ENCODE measurements around the gene PMVK.

Gene PMVK

DNA sequence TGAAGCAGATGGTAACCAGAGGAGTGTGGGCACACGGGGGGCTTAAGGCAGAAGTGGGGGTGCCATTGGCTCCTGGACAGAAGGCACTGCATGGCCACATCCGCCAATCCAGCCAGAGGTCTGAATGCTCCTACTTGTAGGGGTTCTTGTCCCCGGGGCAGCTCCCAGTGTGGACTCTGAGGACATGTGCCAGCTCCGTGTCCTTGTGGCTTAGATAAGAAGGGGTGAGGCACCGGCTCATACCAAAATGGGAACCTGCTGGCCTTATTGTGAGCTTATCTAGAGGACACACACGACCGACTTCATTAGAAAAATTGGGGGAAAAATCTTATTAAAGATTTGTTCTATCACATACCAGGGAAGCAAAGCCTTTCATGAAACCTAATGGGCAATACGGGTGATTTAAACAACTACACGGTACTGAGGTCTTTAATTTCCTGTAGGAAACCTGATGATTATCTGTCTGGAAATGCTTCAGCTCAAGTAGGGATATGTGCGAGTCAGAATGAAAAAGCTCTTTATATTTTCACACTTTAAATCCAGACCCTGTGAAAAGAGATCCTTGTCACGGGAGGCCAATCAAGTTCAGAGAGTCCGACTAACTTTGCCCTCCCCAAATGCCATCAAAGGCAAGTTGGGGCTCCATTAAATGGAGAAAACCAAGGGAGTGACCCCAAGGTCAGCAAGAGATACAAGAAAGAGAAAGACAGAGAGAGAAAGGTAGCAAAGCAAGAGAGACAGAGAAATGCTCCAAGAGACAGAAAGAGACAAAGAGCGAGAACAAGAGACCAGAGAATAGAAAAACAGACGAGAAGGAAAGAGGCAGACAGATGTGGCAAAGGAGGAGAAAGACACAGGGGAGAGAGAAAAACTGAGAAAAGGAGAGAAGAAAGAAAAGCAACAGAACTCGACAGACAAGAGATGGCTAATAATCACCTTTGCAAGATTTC, 52.3 kb downstream of the PMVK start:
- Histone ChIP-seq H3K27ac (ENCODE audit: low read depth, low read length) (no peak overlapping the region), H3K4me3 (ENCODE audit: low read depth in 1 of 5, low read length in 5 of 5) (no peak overlapping the region), H3K27me3 (ENCODE audit: control insufficient read depth in 5 of 5, insufficient read depth in 4 of 5, low read length in 5 of 5) (peaks cover 0 to 6% (median 0%) of the 10 kb centered on the region in 5 donors), H3K9ac (ENCODE audit: low read length in 5 of 5) (no peak overlapping the region), H3K4me1 (ENCODE audit: control insufficient read depth in 5 of 5, insufficient read depth in 5 of 5, low read length in 5 of 5) (peaks cover 0 to 11% (median 0%) of the 10 kb centered on the region in 5 donors), H3K36me3 (ENCODE audit: control insufficient read depth in 5 of 5, insufficient read depth in 5 of 5, low read length in 5 of 5) (no peaks in the 10 kb centered on the region), H3K9me3 (ENCODE audit: control insufficient read depth in 5 of 5, low read length in 5 of 5) (no peaks in the 10 kb centered on the region)

GRCh38 chr1:154881820-154882535, 54.5 kb downstream of the PMVK start:
- Histone ChIP-seq H3K27me3 (ENCODE audit: control insufficient read depth in 5 of 5, insufficient read depth in 4 of 5, low read length in 5 of 5) (peaks cover 0 to under 1% (median 0%) of the 10 kb centered on the region in 5 donors), H3K4me3 (ENCODE audit: low read depth in 1 of 5, low read length in 5 of 5) (no peak overlapping the region), H3K9me3 (ENCODE audit: control insufficient read depth in 5 of 5, low read length in 5 of 5) (no peaks in the 10 kb centered on the region), H3K9ac (ENCODE audit: low read length in 5 of 5) (no peak overlapping the region), H3K27ac (ENCODE audit: low read depth, low read length) (no peak overlapping the region), H3K36me3 (ENCODE audit: control insufficient read depth in 5 of 5, insufficient read depth in 5 of 5, low read length in 5 of 5) (no peaks in the 10 kb centered on the region), H3K4me1 (ENCODE audit: control insufficient read depth in 5 of 5, insufficient read depth in 5 of 5, low read length in 5 of 5) (peaks cover 0 to 11% (median 0%) of the 10 kb centered on the region in 5 donors)

GRCh38 chr1:154880671-154881070, 55.8 kb downstream of the PMVK start:
- peaks cover 0 to 11% (median 2%) of the 10 kb centered on the region in 5 donors for H3K4me1 ChIP-seq (ENCODE audit: control insufficient read depth in 5 of 5, insufficient read depth in 5 of 5, low read length in 5 of 5)
- H3K27ac ChIP-seq (ENCODE audit: low read depth, low read length): no peak overlapping the region
- no peaks in the 10 kb centered on the region for H3K27me3 ChIP-seq (ENCODE audit: control insufficient read depth in 5 of 5, insufficient read depth in 4 of 5, low read length in 5 of 5)
- no peaks in the 10 kb centered on the region for H3K36me3 ChIP-seq (ENCODE audit: control insufficient read depth in 5 of 5, insufficient read depth in 5 of 5, low read length in 5 of 5)
- H3K9me3 ChIP-seq (ENCODE audit: control insufficient read depth in 5 of 5, low read length in 5 of 5): no peaks in the 10 kb centered on the region
- no peak overlapping the region for H3K9ac ChIP-seq (ENCODE audit: low read length in 5 of 5)
- no peak overlapping the region for H3K4me3 ChIP-seq (ENCODE audit: low read depth in 1 of 5, low read length in 5 of 5)

GRCh38 chr1:154879038-154879421, 57.5 kb downstream of the PMVK start:
- H3K36me3 ChIP-seq (ENCODE audit: control insufficient read depth in 5 of 5, insufficient read depth in 5 of 5, low read length in 5 of 5): no peaks in the 10 kb centered on the region
- no peak overlapping the region for H3K9ac ChIP-seq (ENCODE audit: low read length in 5 of 5)
- peaks cover 0 to 6% (median 0%) of the 10 kb centered on the region in 5 donors for H3K4me1 ChIP-seq (ENCODE audit: control insufficient read depth in 5 of 5, insufficient read depth in 5 of 5, low read length in 5 of 5)
- no peak overlapping the region for H3K4me3 ChIP-seq (ENCODE audit: low read depth in 1 of 5, low read length in 5 of 5)
- no peak overlapping the region for H3K27ac ChIP-seq (ENCODE audit: low read depth, low read length)
- H3K27me3 ChIP-seq (ENCODE audit: control insufficient read depth in 5 of 5, insufficient read depth in 4 of 5, low read length in 5 of 5): peaks cover 0 to 2% (median 0%) of the 10 kb centered on the region in 5 donors
- H3K9me3 ChIP-seq (ENCODE audit: control insufficient read depth in 5 of 5, low read length in 5 of 5): no peaks in the 10 kb centered on the region

DNA sequence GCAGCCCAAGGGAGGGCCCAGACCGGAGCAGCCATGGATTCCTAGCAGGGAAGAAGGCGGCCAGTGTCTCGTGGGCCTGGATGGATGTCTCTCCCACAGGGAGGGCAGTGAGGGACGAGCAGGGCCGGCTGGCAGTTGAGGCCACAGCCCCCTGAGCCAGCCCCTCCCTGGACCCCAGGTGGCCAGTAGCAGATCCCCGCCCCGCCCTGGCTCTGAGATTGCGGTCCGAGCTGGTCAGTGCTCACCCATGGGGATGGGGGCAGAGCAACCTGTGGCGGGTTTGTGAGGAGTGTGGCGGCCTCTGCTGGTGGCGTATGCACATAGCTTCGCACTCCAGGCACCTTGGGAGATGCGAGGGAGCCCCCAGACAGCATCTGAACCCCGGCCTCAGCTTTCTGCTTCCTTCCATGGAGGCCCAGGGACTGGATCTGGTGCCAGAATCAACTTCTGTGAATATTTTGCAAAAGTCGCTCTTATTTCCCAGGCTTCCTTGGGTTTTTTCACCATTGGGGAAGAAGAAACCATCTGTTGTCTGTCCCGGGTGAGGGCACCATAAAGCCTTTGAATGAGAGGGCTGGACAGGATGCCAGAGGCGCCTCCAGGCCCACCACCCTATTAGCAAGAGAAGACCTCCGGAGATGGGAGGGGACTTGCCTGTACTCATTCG, 58.0 kb downstream of the PMVK start:
- Histone ChIP-seq H3K36me3 (ENCODE audit: control insufficient read depth in 5 of 5, insufficient read depth in 5 of 5, low read length in 5 of 5) (no peaks in the 10 kb centered on the region), H3K9ac (ENCODE audit: low read length in 5 of 5) (no peak overlapping the region), H3K9me3 (ENCODE audit: control insufficient read depth in 5 of 5, low read length in 5 of 5) (no peaks in the 10 kb centered on the region), H3K27me3 (ENCODE audit: control insufficient read depth in 5 of 5, insufficient read depth in 4 of 5, low read length in 5 of 5) (peaks cover 0 to 5% (median 0%) of the 10 kb centered on the region in 5 donors), H3K4me1 (ENCODE audit: control insufficient read depth in 5 of 5, insufficient read depth in 5 of 5, low read length in 5 of 5) (peaks cover 0 to 6% (median 0%) of the 10 kb centered on the region in 5 donors), H3K27ac (ENCODE audit: low read depth, low read length) (no peak overlapping the region), H3K4me3 (ENCODE audit: low read depth in 1 of 5, low read length in 5 of 5) (no peak overlapping the region)

DNA sequence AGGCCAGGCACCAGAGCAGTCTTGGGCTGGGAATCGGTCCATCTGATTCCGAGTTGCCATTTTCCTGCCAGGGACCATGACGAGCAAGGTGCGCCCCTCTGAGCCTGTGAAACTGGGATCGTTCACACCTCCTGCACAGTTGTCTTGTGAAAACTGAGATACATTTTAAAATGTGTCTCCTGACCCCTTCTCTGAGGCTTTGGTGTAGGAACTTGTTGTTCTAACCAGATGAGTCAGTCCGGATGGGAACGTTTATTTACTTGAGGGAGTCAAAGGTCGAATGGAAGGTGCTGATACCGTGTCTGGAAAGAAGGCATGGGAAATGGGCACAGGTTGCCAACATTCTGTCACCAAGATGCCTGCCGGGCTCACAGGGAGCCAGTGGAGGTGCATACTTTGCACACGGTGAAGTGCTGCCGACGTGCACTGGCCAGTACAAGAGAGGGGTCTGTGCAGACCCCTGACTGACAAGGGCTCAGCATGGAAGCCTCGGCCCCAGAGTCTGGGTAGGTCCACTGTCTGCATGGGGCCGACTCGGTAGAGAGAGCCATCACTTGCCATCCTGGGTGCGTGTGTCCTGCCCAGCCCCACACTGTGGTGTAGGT, 59.0 kb downstream of the PMVK start:
- no peak overlapping the region for H3K9ac ChIP-seq (ENCODE audit: low read length in 5 of 5)
- H3K4me3 ChIP-seq (ENCODE audit: low read depth in 1 of 5, low read length in 5 of 5): no peak overlapping the region
- no peak overlapping the region for H3K27ac ChIP-seq (ENCODE audit: low read depth, low read length)

GRCh38 chr1:154876842-154877369, 59.6 kb downstream of the PMVK start:
- Histone ChIP-seq H3K9me3 (ENCODE audit: control insufficient read depth in 5 of 5, low read length in 5 of 5) (no peaks in the 10 kb centered on the region), H3K4me3 (ENCODE audit: low read depth in 1 of 5, low read length in 5 of 5) (no peak overlapping the region), H3K27me3 (ENCODE audit: control insufficient read depth in 5 of 5, insufficient read depth in 4 of 5, low read length in 5 of 5) (peaks cover 0 to 12% (median under 1%) of the 10 kb centered on the region in 5 donors), H3K36me3 (ENCODE audit: control insufficient read depth in 5 of 5, insufficient read depth in 5 of 5, low read length in 5 of 5) (no peaks in the 10 kb centered on the region), H3K9ac (ENCODE audit: low read length in 5 of 5) (no peak overlapping the region), H3K4me1 (ENCODE audit: control insufficient read depth in 5 of 5, insufficient read depth in 5 of 5, low read length in 5 of 5) (peaks cover 0 to 6% (median 0%) of the 10 kb centered on the region in 5 donors), H3K27ac (ENCODE audit: low read depth, low read length) (no peak overlapping the region)

More for the DNA sequence above, 59.0 kb downstream of the PMVK start:
- Histone ChIP-seq H3K36me3 (ENCODE audit: control insufficient read depth in 5 of 5, insufficient read depth in 5 of 5, low read length in 5 of 5) (no peaks in the 10 kb centered on the region), H3K4me1 (ENCODE audit: control insufficient read depth in 5 of 5, insufficient read depth in 5 of 5, low read length in 5 of 5) (peaks cover 0 to 6% (median 0%) of the 10 kb centered on the region in 5 donors), H3K9me3 (ENCODE audit: control insufficient read depth in 5 of 5, low read length in 5 of 5) (no peaks in the 10 kb centered on the region), H3K27me3 (ENCODE audit: control insufficient read depth in 5 of 5, insufficient read depth in 4 of 5, low read length in 5 of 5) (peaks cover 0 to 12% (median 0%) of the 10 kb centered on the region in 5 donors)
